Fibroblast of upper back skin (primary cell): ENCODE data around the gene STAC3.
"Not testable (repeated sequence)": the region's sequence is repeated elsewhere in the genome, so short reads cannot be mapped to it uniquely, and the experiment has no call there.

Experiments used
- DNase-seq: peaks from one replicate; pipeline ENCODE4 v3.0.0-alpha.2; 2013

Gene STAC3

GRCh38 chr12:57250956-57251355 is at the start of gene STAC3:
STAC3 (minus strand) TSS chr12:57251187; CDS start chr12:57249636, 1,551 bp downstream.
- no peak for DNase-seq

GRCh38 chr12:57299514-57300016 is 48.6 kb upstream of the STAC3 start:
- DNase-seq = peak; percentile 32

- no peak for DNase-seq
These were observed 45.3 kb upstream of the STAC3 start for GRCh38 chr12:57296291-57296690.

- DNase-seq = not testable (repeated sequence)
These were observed 31.1 kb upstream of the STAC3 start for GRCh38 chr12:57282073-57282472.

GRCh38 chr12:57280211-57281062 is 29.4 kb upstream of the STAC3 start:
- DNase-seq = peak; percentile 96

GRCh38 chr12:57278465-57279381 is 27.7 kb upstream of the STAC3 start:
- DNase-seq = no peak

- no peak for DNase-seq
These were observed 26.1 kb upstream of the STAC3 start for GRCh38 chr12:57276935-57277563.

GRCh38 chr12:57276233-57276632 is 25.2 kb upstream of the STAC3 start:
- not testable (repeated sequence) for DNase-seq

GRCh38 chr12:57273516-57273915 is 22.5 kb upstream of the STAC3 start:
- no peak for DNase-seq

GRCh38 chr12:57272337-57273151 is 21.6 kb upstream of the STAC3 start:
- peak; percentile 49 for DNase-seq

GRCh38 chr12:57270966-57271470 is 20.0 kb upstream of the STAC3 start:
- no peak for DNase-seq

GRCh38 chr12:57268264-57268663 is 17.3 kb upstream of the STAC3 start:
- DNase-seq = peak; percentile 42

- no peak for DNase-seq
These were observed 15.7 kb upstream of the STAC3 start for GRCh38 chr12:57266681-57267080.

- no peak for DNase-seq
These were observed 12.1 kb upstream of the STAC3 start for GRCh38 chr12:57263096-57263495.

- DNase-seq = no peak
These were observed 11.3 kb upstream of the STAC3 start for GRCh38 chr12:57262126-57262822.

- no peak for DNase-seq
These were observed 10.5 kb upstream of the STAC3 start for GRCh38 chr12:57261428-57261865.

GRCh38 chr12:57260366-57260765 is 9.4 kb upstream of the STAC3 start:
- no peak for DNase-seq

GRCh38 chr12:57258977-57259970 is 8.3 kb upstream of the STAC3 start:
- no peak for DNase-seq

GRCh38 chr12:57255916-57256315 is 4.9 kb upstream of the STAC3 start:
- DNase-seq = no peak
